A673 (cell line): ENCODE data around the gene FIBP. TPM values are rescaled to one million over a fixed set of nuclear protein-coding genes. Genes with fewer than 3 reads are reported as not detected.
A peak's percentile ranks its signal among the peaks of the same experiment; 100 is the strongest.
"Not testable (repeated sequence)": the region's sequence is repeated elsewhere in the genome, so short reads cannot be mapped to it uniquely, and the experiment has no call there.

Experiments
- BruUV-seq: library from RNA; stranded (reverse); fragments of 400-500 nt; replicated peaks from 2 replicates; lab custom pipeline; 2021; lab: Mats Ljungman, UMichigan
- CTCF ChIA-PET: fragments of 300-600 bp; sonication (Branson Sonifier 250); formaldehyde crosslinking; loops from one replicate; lab custom pipeline; 2022; ENCODE audit warnings: antibody characterized with exemption; lab: Charles Lee
- POLR2A ChIA-PET: fragments of 300-600 bp; sonication (Branson Sonifier 250); formaldehyde crosslinking; loops from one replicate; lab custom pipeline; 2022; ENCODE audit warnings: antibody characterized with exemption; ENCODE audit not compliant: low non-redundant PET; lab: Charles Lee
- DNase-seq: peaks from one replicate; pipeline ENCODE4 v3.0.0-alpha.2; 2015; ENCODE audit warnings: low spot score
- H3K27ac ChIP-seq: fragments of 200-600 bp; sonication (generic); 2 replicates; pipeline ENCODE4 v1.5.1; 2016; ENCODE audit warnings: mixed run types, low read depth, mild to moderate bottlenecking, mixed read lengths, antibody characterized with exemption, low read length; ENCODE audit not compliant: poor library complexity, severe bottlenecking
- H3K27me3 ChIP-seq: fragments of 200-600 bp; sonication (generic); replicated peaks from 2 replicates; pipeline ENCODE4 v1.6.1; 2017; ENCODE audit warnings: mixed run types, low read depth, mild to moderate bottlenecking, mixed read lengths, antibody characterized with exemption, low read length; ENCODE audit not compliant: insufficient read depth, poor library complexity
- H3K36me3 ChIP-seq: fragments of 200-600 bp; sonication (generic); 2 replicates; pipeline ENCODE4 v1.6.1; 2016; ENCODE audit warnings: mixed run types, mild to moderate bottlenecking, mixed read lengths, antibody characterized with exemption, low read length; ENCODE audit not compliant: insufficient read depth, poor library complexity, severe bottlenecking
- H3K4me1 ChIP-seq: fragments of 200-600 bp; sonication (generic); 2 replicates; pipeline ENCODE4 v1.6.1; 2017; ENCODE audit warnings: mixed run types, mild to moderate bottlenecking, mixed read lengths, antibody characterized with exemption, low read length; ENCODE audit not compliant: insufficient read depth, poor library complexity, severe bottlenecking
- H3K4me3 ChIP-seq: fragments of 200-600 bp; sonication (generic); 2 replicates; pipeline ENCODE4 v1.5.1; 2016; ENCODE audit warnings: low read depth, mixed run types, mild to moderate bottlenecking, mixed read lengths, low read length; ENCODE audit not compliant: poor library complexity, severe bottlenecking
- H3K9me3 ChIP-seq: fragments of 200-600 bp; sonication (generic); 2 replicates; pipeline ENCODE4 v1.6.1; 2016; ENCODE audit warnings: mixed run types, low read depth, mild to moderate bottlenecking, mixed read lengths, antibody characterized with exemption, low read length; ENCODE audit not compliant: poor library complexity, severe bottlenecking
- CTCF ChIP-seq: fragments of 300-800, 200-600 bp; sonication (generic); conservative IDR thresholded peaks from 2 replicates; pipeline ENCODE4 v1.5.1; 2017; ENCODE audit warnings: low read depth, mild to moderate bottlenecking, antibody characterized with exemption, low read length, moderate library complexity, mixed read lengths
- EZH2 ChIP-seq: fragments of 200-600 bp; sonication (generic); IDR thresholded peaks from 2 replicates; pipeline ENCODE4 v1.6.1; 2017; ENCODE audit warnings: borderline replicate concordance, low read depth, mild to moderate bottlenecking, mixed read lengths, antibody characterized with exemption, low read length; ENCODE audit not compliant: poor library complexity, severe bottlenecking
- intact Hi-C: fragments of 100-400 bp; cut with micrococcal nuclease; formaldehyde crosslinking; loops from one replicate; pipeline ENCODE4 v1.10.0; 2022; ENCODE audit not compliant: unreplicated experiment
- total RNA-seq: library from RNA; stranded (reverse); gene quantifications from 2 replicates; pipeline ENCODE4 v1.2.3, GENCODE V29; 2021

The FIBP gene
- total RNA-seq, 1 experiment from 2014 or later = 98.5 TPM

GRCh38 chr11:65894034-65894591 lies 5.8 kb upstream of the FIBP start:
- H3K4me1 ChIP-seq = peaks cover 39% of the 10 kb centered on the region
- H3K4me3 ChIP-seq = no peak overlapping the region
- TF ChIP-seq CTCF (no peak), EZH2 (no peak)
- no peak for DNase-seq
- no TSS peak for BruUV-seq
- ChIA-PET POLR2A (no interaction called here), CTCF (no interaction called here)
- no peaks in the 10 kb centered on the region for H3K9me3 ChIP-seq
- H3K36me3 ChIP-seq = no peaks in the 10 kb centered on the region
- no peaks in the 10 kb centered on the region for H3K27me3 ChIP-seq
- no peak overlapping the region for H3K27ac ChIP-seq
- intact Hi-C loops = no loop called here

GRCh38 chr11:65892661-65893317 lies 4.5 kb upstream of the FIBP start:
- Histone ChIP-seq H3K4me1 (peaks cover 38% of the 10 kb centered on the region), H3K9me3 (no peaks in the 10 kb centered on the region), H3K36me3 (no peaks in the 10 kb centered on the region), H3K4me3 (peak overlapping the region; percentile 87), H3K27me3 (no peaks in the 10 kb centered on the region), H3K27ac (peak overlapping the region; percentile 88)
- intact Hi-C loops = no loop called here
- BruUV-seq = no TSS peak
- DNase-seq = no peak
- TF ChIP-seq CTCF (no peak), EZH2 (no peak)
- ChIA-PET CTCF (interaction anchor here (1.1 kb wide), 1 partner anchor 33 kb away, joined by 3 read pairs; no protein-coding TSS in a partner anchor), POLR2A (interaction anchor here (0.6 to 0.7 kb wide), 3 partner anchors 14 to 229 kb away, joined by 3 to 21 read pairs (median 3); no protein-coding TSS in a partner anchor)

GRCh38 chr11:65892137-65892540 lies 3.9 kb upstream of the FIBP start:
- intact Hi-C loops, DNase-seq: not testable (repeated sequence)
- CTCF ChIA-PET = interaction anchor here (1.1 kb wide), 1 partner anchor 32 kb away, joined by 3 read pairs; no protein-coding TSS in a partner anchor

More at GRCh38 chr11:65892137-65892540, 3.9 kb upstream of the FIBP start:
- not testable (repeated sequence) for H3K36me3 ChIP-seq, BruUV-seq, H3K27me3 ChIP-seq, H3K9me3 ChIP-seq
- POLR2A ChIA-PET = interaction anchor here (0.7 kb wide), 1 partner anchor 229 kb away, joined by 3 read pairs; no protein-coding TSS in a partner anchor
- Histone ChIP-seq H3K4me3 (peak overlapping the region; percentile 87), H3K4me1 (peaks cover 44% of the 10 kb centered on the region), H3K27ac (peak overlapping the region; percentile 88)
